ENCODE data around the gene MFGE8. TPM values are rescaled to one million over a fixed set of nuclear protein-coding genes. Genes with fewer than 3 reads are reported as not detected.

The MFGE8 gene, protein sequence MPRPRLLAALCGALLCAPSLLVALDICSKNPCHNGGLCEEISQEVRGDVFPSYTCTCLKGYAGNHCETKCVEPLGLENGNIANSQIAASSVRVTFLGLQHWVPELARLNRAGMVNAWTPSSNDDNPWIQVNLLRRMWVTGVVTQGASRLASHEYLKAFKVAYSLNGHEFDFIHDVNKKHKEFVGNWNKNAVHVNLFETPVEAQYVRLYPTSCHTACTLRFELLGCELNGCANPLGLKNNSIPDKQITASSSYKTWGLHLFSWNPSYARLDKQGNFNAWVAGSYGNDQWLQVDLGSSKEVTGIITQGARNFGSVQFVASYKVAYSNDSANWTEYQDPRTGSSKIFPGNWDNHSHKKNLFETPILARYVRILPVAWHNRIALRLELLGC
- 309 to 357 TPM (median 315 TPM) in 5 replicates for total RNA-seq (2022; extraction: Qiagen RNA extraction)

DNA sequence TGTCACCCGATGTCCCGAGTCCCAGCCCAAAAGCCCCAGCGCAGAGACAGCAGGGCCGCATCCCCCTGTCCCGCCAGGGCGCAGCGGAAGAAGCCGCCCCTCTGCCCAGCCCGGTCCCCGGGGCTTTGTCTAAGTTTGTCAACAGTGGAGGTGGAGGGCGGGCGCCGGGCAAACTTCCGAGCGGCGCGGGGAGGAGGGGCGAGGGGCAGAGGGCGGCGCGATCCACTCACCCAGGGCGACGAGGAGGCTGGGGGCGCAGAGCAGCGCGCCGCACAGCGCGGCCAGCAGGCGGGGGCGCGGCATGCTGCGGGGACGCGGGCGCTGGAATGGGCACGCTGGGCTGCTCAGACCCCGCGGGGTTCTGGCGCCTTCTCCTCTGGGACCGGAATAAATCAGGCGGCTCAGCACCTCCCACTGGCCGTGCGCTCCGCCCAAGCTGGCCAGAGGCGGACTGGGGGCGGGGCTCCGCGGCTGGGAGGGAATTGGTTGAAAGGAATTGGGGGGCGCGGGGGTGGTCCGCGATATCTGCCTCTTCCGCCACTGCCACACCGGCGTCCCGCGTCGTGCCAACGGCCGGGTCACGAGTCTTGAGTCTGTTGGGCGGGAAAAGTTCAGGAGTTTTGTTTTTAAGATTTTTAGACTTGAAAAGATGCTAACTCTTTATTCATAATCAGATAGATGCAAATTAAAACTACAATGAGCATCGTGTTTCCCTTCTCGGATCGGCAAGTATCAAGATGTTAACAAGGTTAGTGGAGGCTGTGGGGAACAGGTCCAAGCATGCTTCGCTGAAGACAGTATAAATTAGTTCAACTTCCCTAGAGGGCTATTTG, at the start of gene MFGE8:
Gene MFGE8, minus strand, starts transcription at position 363 of the 833 bp plus-strand sequence. Its CDS starts 60 bp downstream, at position 303.

DNA sequence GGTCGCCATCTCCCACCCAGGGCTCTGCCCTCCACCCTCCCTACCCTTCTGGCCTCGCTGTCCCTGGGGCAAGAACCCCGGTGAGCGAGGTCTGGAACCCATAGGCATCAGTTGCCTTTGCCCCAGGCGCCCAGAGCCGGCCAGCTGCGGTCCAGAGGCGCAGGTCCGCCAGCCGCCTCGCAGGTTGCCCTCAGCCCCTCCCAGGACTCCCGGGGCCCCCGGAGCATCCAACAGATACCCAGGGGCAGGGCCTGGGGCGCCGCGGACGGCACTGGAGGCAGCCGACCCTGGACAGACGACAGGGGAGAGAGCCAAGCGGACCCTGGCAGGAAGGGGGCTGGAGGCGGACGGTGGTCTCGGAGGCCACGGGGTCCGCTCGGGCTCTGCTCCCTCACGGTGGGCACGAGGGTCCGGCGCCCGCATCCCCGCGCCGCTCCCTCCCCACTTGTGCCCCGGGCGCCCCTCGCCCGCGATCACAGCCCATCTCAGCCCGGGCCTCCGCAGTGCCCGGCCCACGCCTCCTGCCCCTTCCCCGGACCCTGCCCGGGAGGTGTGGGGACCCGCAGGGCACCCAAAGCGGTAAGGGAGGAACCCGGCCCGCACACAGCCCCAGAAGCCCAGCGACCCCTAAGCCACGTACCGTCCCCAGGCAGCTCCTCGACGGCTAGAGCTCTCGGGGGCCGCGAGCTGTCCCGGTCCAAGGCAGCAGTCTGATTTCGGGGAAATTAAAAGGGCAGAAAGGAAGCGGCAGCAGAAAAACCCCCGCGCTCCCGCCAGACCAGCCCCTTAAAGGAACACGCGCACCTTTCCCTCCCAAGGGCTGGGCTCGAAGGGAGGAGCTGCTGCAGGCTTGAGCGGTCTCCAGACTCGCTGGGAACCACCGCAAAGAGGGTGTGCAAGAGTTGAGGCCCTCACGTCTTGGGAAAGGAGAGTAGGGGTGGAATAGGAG, 18.1 kb downstream of the MFGE8 start, which contains the start of gene HAPLN3:
Gene HAPLN3, minus strand, starts transcription at position 726 of the 949 bp plus-strand sequence. CDS start 8,246 bp downstream, outside the sequence.

Other genes starting within 250 kb of the MFGE8 start
- 0.51 to 1.2 TPM (median 0.93 TPM) in 5 replicates for gene ACAN, start 109.9 kb downstream of the MFGE8 start, total RNA-seq (2022; extraction: Qiagen RNA extraction)
- gene HAPLN3, start 17.8 kb downstream of the MFGE8 start, total RNA-seq (2022; extraction: Qiagen RNA extraction): 25.4 to 27.6 TPM (median 26.2 TPM) in 5 replicates
- gene ABHD2, start 175.1 kb upstream of the MFGE8 start, total RNA-seq (2022; extraction: Qiagen RNA extraction): 104 to 168 TPM (median 148 TPM) in 5 replicates

All from A549 treated with Hydrocortisone at 1 μM for 4 hours (cell line).